SHP77 (cell line): ENCODE results near the gene POLE4.

Experiments
- DNase-seq, 2 experiments: peaks; one replicate each; lab custom pipeline; 2025; lab: John Stamatoyannopoulos, UW

POLE4 gene

GRCh38 chr2:74939919-74940812, 18.3 kb upstream of the POLE4 start:
- DNase-seq = no peak

- no peak for DNase-seq
Observed at GRCh38 chr2:74941284-74941683, 17.2 kb upstream of the POLE4 start.

- DNase-seq = no peak
Observed at GRCh38 chr2:74942263-74942662, 16.2 kb upstream of the POLE4 start.

GRCh38 chr2:74944987-74945787, 13.3 kb upstream of the POLE4 start:
- DNase-seq = no peak

GRCh38 chr2:74945788-74946331, 12.6 kb upstream of the POLE4 start:
- DNase-seq = no peak

- no peak for DNase-seq
Observed at GRCh38 chr2:74947703-74948102, 10.7 kb upstream of the POLE4 start.

GRCh38 chr2:74948779-74949178, 9.7 kb upstream of the POLE4 start:
- DNase-seq = no peak

GRCh38 chr2:74951211-74951754, 7.2 kb upstream of the POLE4 start:
- DNase-seq = no peak

GRCh38 chr2:74952575-74952974, 5.9 kb upstream of the POLE4 start:
- DNase-seq = no peak

GRCh38 chr2:74953796-74954499, 4.5 kb upstream of the POLE4 start:
- no peak for DNase-seq

- no peak for DNase-seq
Observed at GRCh38 chr2:74954500-74954874, 4.0 kb upstream of the POLE4 start.

- no peak for DNase-seq
Observed at GRCh38 chr2:74957886-74958273, 563 bp upstream of the POLE4 start.

GRCh38 chr2:74959106-74959751, 786 bp downstream of the POLE4 start:
- DNase-seq = no peak

GRCh38 chr2:74966887-74967286, 8.4 kb downstream of the POLE4 start:
- no peak for DNase-seq

GRCh38 chr2:74975016-74975415, 16.6 kb downstream of the POLE4 start:
- DNase-seq = no peak

GRCh38 chr2:74979844-74980243, 21.4 kb downstream of the POLE4 start:
- no peak for DNase-seq

GRCh38 chr2:74982577-74982976, 24.1 kb downstream of the POLE4 start:
- peak in 1 of 2 experiments; percentile 1 for DNase-seq

GRCh38 chr2:74983631-74984392, 25.4 kb downstream of the POLE4 start:
- no peak for DNase-seq

- no peak for DNase-seq
Observed at GRCh38 chr2:74984947-74985637, 26.6 kb downstream of the POLE4 start.

- DNase-seq = no peak
Observed at GRCh38 chr2:74985978-74986609, 27.7 kb downstream of the POLE4 start.
